MM.1S (cell line): ENCODE data around the gene MYO1E.

Experiments
- DNase-seq: peaks from one replicate; pipeline ENCODE4 v3.0.0-alpha.2; 2015
- H2AFZ ChIP-seq: fragments of 300-600 bp; sonication (generic); 2 replicates; pipeline ENCODE4 v1.6.0; 2016; ENCODE audit warnings: antibody characterized with exemption, low read length
- H3F3A ChIP-seq: fragments of 300-600 bp; sonication (generic); 2 replicates; pipeline ENCODE4 v1.6.1; 2016; ENCODE audit warnings: mild to moderate bottlenecking, antibody characterized with exemption, low read length, moderate library complexity, mixed read lengths; ENCODE audit not compliant: insufficient read depth
- H3K27ac ChIP-seq: fragments of 300-600 bp; sonication (generic); 2 replicates; pipeline ENCODE4 v1.5.1; 2016; ENCODE audit warnings: mild to moderate bottlenecking, low read length
- H3K27me3 ChIP-seq: fragments of 300-600 bp; sonication (generic); replicated peaks from 2 replicates; pipeline ENCODE4 v1.6.0; 2016; ENCODE audit warnings: low read length; ENCODE audit not compliant: insufficient read depth
- H3K36me3 ChIP-seq: fragments of 300-600 bp; sonication (generic); replicated peaks from 2 replicates; pipeline ENCODE4 v1.6.1; 2016; ENCODE audit warnings: mild to moderate bottlenecking, low read length, mixed read lengths; ENCODE audit not compliant: insufficient read depth
- H3K4me1 ChIP-seq: fragments of 300-600 bp; sonication (generic); 2 replicates; pipeline ENCODE4 v1.6.1; 2016; ENCODE audit warnings: low read length, mixed read lengths
- H3K4me2 ChIP-seq: fragments of 300-600 bp; sonication (generic); 2 replicates; pipeline ENCODE4 v1.6.0; 2016; ENCODE audit warnings: low read depth, low read length
- H3K4me3 ChIP-seq: fragments of 300-600 bp; sonication (generic); 2 replicates; pipeline ENCODE4 v1.5.1; 2016; ENCODE audit warnings: low read length, mixed read lengths
- H3K79me2 ChIP-seq: fragments of 300-600 bp; sonication (generic); 2 replicates; pipeline ENCODE4 v1.6.1; 2016; ENCODE audit warnings: mixed run types, low read length, mixed read lengths
- H3K9ac ChIP-seq: fragments of 300-600 bp; sonication (generic); 2 replicates; pipeline ENCODE4 v1.6.1; 2016; ENCODE audit warnings: low read length, mixed read lengths
- H3K9me2 ChIP-seq: fragments of 300-600 bp; sonication (generic); replicated peaks from 2 replicates; pipeline ENCODE4 v1.6.1; 2016; ENCODE audit warnings: mild to moderate bottlenecking, low read length, mixed read lengths; ENCODE audit not compliant: insufficient read depth
- H3K9me3 ChIP-seq: fragments of 300-600 bp; sonication (generic); replicated peaks from 2 replicates; pipeline ENCODE4 v1.6.1; 2016; ENCODE audit warnings: mild to moderate bottlenecking, low read length, mixed read lengths; ENCODE audit not compliant: insufficient read depth
- H4K20me1 ChIP-seq: fragments of 300-600 bp; sonication (generic); 2 replicates; pipeline ENCODE4 v1.6.1; 2016; ENCODE audit warnings: mild to moderate bottlenecking, low read length, moderate library complexity, mixed read lengths; ENCODE audit not compliant: insufficient read depth
- EZH2 ChIP-seq: fragments of 300-600 bp; sonication (generic); optimal IDR thresholded peaks from 2 replicates; pipeline ENCODE3; 2017; ENCODE audit warnings: low read depth, mild to moderate bottlenecking, antibody characterized with exemption, low read length, mixed read lengths
- EZH2phosphoT487 ChIP-seq: fragments of 300-600 bp; sonication (generic); IDR thresholded peaks from 2 replicates; pipeline ENCODE4 v1.6.1; 2018; ENCODE audit warnings: antibody characterized with exemption, low read length
- TF ChIP-seq, protein P1 (sequence below): fragments of 300-600 bp; sonication (generic); IDR thresholded peaks from 2 replicates; pipeline ENCODE4 v1.5.1; 2016; ENCODE audit warnings: antibody characterized with exemption, low read length, mixed read lengths

Gene MYO1E

DNA sequence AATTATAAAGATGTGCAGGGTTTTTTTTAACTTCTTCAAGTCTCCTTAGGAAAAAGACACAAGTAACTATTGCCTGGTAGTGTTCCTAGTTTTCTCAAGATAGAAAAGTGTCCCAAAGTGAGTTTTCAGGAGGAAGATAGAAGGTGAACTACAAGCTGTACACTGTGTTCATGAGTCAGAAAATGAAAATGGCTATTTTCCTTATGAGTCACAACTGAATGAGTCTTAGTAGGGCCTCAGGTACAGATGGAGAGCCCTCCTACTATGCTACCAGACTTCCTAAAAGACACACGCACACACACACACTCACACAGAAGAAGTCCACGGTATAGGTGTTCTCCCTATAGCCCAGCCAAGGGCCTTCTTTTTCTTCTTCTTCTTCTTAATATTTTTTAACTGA, 3.1 kb downstream of the MYO1E start:
- no peak overlapping the region for H3K4me3 ChIP-seq
- no peaks in the 10 kb centered on the region for H4K20me1 ChIP-seq

DNA sequence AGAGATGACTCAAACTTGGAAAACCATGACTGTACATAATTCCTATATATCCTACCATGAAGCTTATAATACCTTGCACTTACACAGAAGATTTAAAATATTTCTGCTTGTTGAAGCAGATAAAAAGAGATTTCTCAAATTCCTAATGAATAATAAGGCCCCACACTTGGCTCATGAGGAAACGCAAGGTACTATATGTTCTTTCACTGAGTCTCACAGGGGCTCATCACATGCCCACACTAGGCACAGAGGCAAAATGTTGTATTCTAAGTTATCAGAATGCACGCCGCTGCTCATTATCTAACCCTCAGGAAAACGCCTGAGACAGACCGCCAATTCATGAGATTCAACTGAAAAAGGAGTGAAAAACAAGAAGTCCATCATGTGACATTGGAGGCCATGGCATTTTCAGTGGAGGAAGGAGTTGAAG, 5.6 kb downstream of the MYO1E start:
- no peaks in the 10 kb centered on the region for H3K9me3 ChIP-seq
- no peaks in the 10 kb centered on the region for H4K20me1 ChIP-seq
- H3K9me2 ChIP-seq: no peaks in the 10 kb centered on the region
- no peaks in the 10 kb centered on the region for H3K36me3 ChIP-seq
- no peak overlapping the region for H3K9ac ChIP-seq
- no peak overlapping the region for H3K27ac ChIP-seq
- no peaks in the 10 kb centered on the region for H3K79me2 ChIP-seq
- H3K27me3 ChIP-seq: peaks cover 7% of the 10 kb centered on the region
- H3K4me3 ChIP-seq: no peak overlapping the region
- no peaks in the 10 kb centered on the region for H3F3A ChIP-seq
- H3K4me1 ChIP-seq: no peaks in the 10 kb centered on the region
- no peak overlapping the region for H3K4me2 ChIP-seq
- no peak overlapping the region for H2AFZ ChIP-seq
- TF ChIP-seq EZH2 (no peak), EZH2phosphoT487 (no peak)
- TF ChIP-seq, protein P1, sequence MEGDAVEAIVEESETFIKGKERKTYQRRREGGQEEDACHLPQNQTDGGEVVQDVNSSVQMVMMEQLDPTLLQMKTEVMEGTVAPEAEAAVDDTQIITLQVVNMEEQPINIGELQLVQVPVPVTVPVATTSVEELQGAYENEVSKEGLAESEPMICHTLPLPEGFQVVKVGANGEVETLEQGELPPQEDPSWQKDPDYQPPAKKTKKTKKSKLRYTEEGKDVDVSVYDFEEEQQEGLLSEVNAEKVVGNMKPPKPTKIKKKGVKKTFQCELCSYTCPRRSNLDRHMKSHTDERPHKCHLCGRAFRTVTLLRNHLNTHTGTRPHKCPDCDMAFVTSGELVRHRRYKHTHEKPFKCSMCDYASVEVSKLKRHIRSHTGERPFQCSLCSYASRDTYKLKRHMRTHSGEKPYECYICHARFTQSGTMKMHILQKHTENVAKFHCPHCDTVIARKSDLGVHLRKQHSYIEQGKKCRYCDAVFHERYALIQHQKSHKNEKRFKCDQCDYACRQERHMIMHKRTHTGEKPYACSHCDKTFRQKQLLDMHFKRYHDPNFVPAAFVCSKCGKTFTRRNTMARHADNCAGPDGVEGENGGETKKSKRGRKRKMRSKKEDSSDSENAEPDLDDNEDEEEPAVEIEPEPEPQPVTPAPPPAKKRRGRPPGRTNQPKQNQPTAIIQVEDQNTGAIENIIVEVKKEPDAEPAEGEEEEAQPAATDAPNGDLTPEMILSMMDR: no peak
- DNase-seq: no peak

More for the DNA sequence above, 3.1 kb downstream of the MYO1E start:
- no peaks in the 10 kb centered on the region for H3F3A ChIP-seq
- TF ChIP-seq EZH2phosphoT487 (no peak), EZH2 (no peak)
- TF ChIP-seq, protein P1: no peak
- H3K9me2 ChIP-seq: no peaks in the 10 kb centered on the region
- no peak overlapping the region for H3K4me2 ChIP-seq
- H2AFZ ChIP-seq: no peak overlapping the region
- H3K9ac ChIP-seq: no peak overlapping the region
- H3K36me3 ChIP-seq: no peaks in the 10 kb centered on the region
- H3K27me3 ChIP-seq: peaks cover 19% of the 10 kb centered on the region
- H3K79me2 ChIP-seq: no peaks in the 10 kb centered on the region
- H3K4me1 ChIP-seq: no peaks in the 10 kb centered on the region
- no peak for DNase-seq
- no peaks in the 10 kb centered on the region for H3K9me3 ChIP-seq
- no peak overlapping the region for H3K27ac ChIP-seq

DNA sequence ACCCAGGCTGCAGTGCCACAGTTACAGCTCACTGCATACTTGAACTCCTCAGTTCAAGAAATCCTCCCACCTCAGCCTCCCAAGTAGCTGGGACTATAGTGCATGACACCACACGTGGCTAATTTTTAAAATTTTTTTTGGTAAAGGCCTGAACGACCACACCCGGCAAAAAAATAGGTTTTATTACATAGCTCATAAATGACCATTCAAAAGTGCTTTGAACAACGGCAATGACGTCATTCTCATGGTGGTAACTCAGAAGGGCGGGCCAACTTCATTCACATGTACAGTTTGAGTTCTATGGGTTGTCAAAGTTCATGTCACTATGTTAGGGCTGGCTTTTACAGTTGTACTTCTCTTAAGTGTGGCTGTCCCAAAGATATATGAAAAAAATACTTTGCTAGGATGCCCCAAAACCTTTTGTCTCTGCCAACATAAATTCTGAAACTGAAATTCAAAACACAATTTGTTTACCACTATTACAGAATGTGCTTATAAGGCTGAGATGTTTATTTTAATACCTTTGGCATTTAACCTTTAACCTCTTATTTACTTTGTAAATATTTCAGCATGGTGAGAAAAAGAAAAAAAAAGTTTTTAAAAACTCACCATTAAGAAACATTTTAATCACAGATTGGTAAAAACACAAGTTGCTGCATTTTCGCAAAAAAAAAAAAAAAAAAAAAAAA, 6.2 kb downstream of the MYO1E start:
- H4K20me1 ChIP-seq: no peaks in the 10 kb centered on the region
- no peaks in the 10 kb centered on the region for H3K79me2 ChIP-seq
- H3K27ac ChIP-seq: no peak overlapping the region
- H3F3A ChIP-seq: no peaks in the 10 kb centered on the region
- no peaks in the 10 kb centered on the region for H3K9me2 ChIP-seq
- peaks cover 5% of the 10 kb centered on the region for H3K27me3 ChIP-seq
- no peak overlapping the region for H3K4me2 ChIP-seq
- TF ChIP-seq EZH2: no peak
- TF ChIP-seq, protein P1: no peak
- no peak for TF ChIP-seq EZH2phosphoT487
- no peak overlapping the region for H2AFZ ChIP-seq
- DNase-seq: no peak
- no peaks in the 10 kb centered on the region for H3K36me3 ChIP-seq
- H3K4me3 ChIP-seq: no peak overlapping the region
- no peak overlapping the region for H3K9ac ChIP-seq
- H3K4me1 ChIP-seq: no peaks in the 10 kb centered on the region
- no peaks in the 10 kb centered on the region for H3K9me3 ChIP-seq
